H9 (cell line): ENCODE results near the gene C17orf113. TPM values are rescaled to one million over a fixed set of nuclear protein-coding genes. Genes with fewer than 3 reads are reported as not detected.

Source experiments
- DNase-seq: peaks from one replicate; pipeline ENCODE4 v3.0.0-alpha.2; 2017
- H2AFZ ChIP-seq: one replicate; pipeline ENCODE4 v1.6.1; 2013; ENCODE audit warnings: mild to moderate bottlenecking, low read length, control low read depth, moderate library complexity
- H2AK5ac ChIP-seq: 2 replicates; pipeline ENCODE4 v1.6.1; 2013; ENCODE audit warnings: low read length, control low read depth, mixed read lengths; ENCODE audit not compliant: insufficient read length
- H2BK120ac ChIP-seq: one replicate; pipeline ENCODE4 v1.6.1; 2013; ENCODE audit warnings: low read depth, mild to moderate bottlenecking, low read length, control low read depth, inconsistent platforms; ENCODE audit not compliant: poor library complexity, severe bottlenecking
- H2BK12ac ChIP-seq: 2 replicates; pipeline ENCODE4 v1.6.1; 2013; ENCODE audit warnings: low read length, control low read depth, mixed read lengths, low read depth; ENCODE audit not compliant: insufficient read length
- H2BK15ac ChIP-seq: 2 replicates; pipeline ENCODE4 v1.6.1; 2013; ENCODE audit warnings: low read depth, low read length, control low read depth
- H2BK20ac ChIP-seq: one replicate; pipeline ENCODE4 v1.6.1; 2013; ENCODE audit warnings: low read depth, mild to moderate bottlenecking, low read length, control low read depth, inconsistent platforms; ENCODE audit not compliant: poor library complexity, severe bottlenecking
- H2BK5ac ChIP-seq: 2 replicates; pipeline ENCODE4 v1.6.1; 2013; ENCODE audit warnings: low read length, control low read depth, mixed read lengths; ENCODE audit not compliant: insufficient read length
- H3K14ac ChIP-seq: 2 replicates; pipeline ENCODE4 v1.6.1; 2013; ENCODE audit warnings: low read length, control low read depth; ENCODE audit not compliant: insufficient read depth
- H3K18ac ChIP-seq: 2 replicates; pipeline ENCODE4 v1.6.1; 2013; ENCODE audit warnings: low read depth, mild to moderate bottlenecking, mixed read lengths, low read length, control low read depth; ENCODE audit not compliant: insufficient read length
- H3K23ac ChIP-seq: 2 replicates; pipeline ENCODE4 v1.6.1; 2013; ENCODE audit warnings: low read length, control low read depth, mixed read lengths, low read depth; ENCODE audit not compliant: insufficient read length
- H3K23me2 ChIP-seq: 2 replicates; pipeline ENCODE4 v1.6.1; 2013; ENCODE audit warnings: low read depth, mild to moderate bottlenecking, mixed read lengths, low read length, control low read depth; ENCODE audit not compliant: insufficient read length, poor library complexity, severe bottlenecking
- H3K27ac ChIP-seq: 2 replicates; pipeline ENCODE4 v1.5.1; 2013; ENCODE audit warnings: low read length, control low read depth, mixed read lengths, low read depth; ENCODE audit not compliant: insufficient read length
- H3K27me3 ChIP-seq: 2 replicates; pipeline ENCODE4 v1.6.1; 2013; ENCODE audit warnings: low read length, control low read depth, inconsistent platforms; ENCODE audit not compliant: insufficient read depth
- H3K4ac ChIP-seq: 2 replicates; pipeline ENCODE4 v1.6.1; 2013; ENCODE audit warnings: low read depth, mild to moderate bottlenecking, control low read depth, inconsistent platforms, low read length, moderate library complexity
- H3K4me1 ChIP-seq: 2 replicates; pipeline ENCODE4 v1.6.1; 2013; ENCODE audit warnings: low read length, control low read depth, inconsistent platforms; ENCODE audit not compliant: insufficient read depth
- H3K4me2 ChIP-seq: 2 replicates; pipeline ENCODE4 v1.6.1; 2013; ENCODE audit warnings: low read length, control low read depth, mixed read lengths; ENCODE audit not compliant: insufficient read length, insufficient read depth
- H3K56ac ChIP-seq: 2 replicates; pipeline ENCODE4 v1.6.1; 2013; ENCODE audit warnings: low read depth, mild to moderate bottlenecking, mixed read lengths, low read length, control low read depth; ENCODE audit not compliant: insufficient read length
- H3K79me1 ChIP-seq: 2 replicates; pipeline ENCODE4 v1.6.1; 2013; ENCODE audit warnings: low read depth, mild to moderate bottlenecking, moderate library complexity, low read length, control low read depth, inconsistent platforms; ENCODE audit not compliant: insufficient read depth, poor library complexity, severe bottlenecking
- H3K79me2 ChIP-seq: 2 replicates; pipeline ENCODE4 v1.6.1; 2013; ENCODE audit warnings: low read length, control low read depth, inconsistent platforms; ENCODE audit not compliant: insufficient read depth
- H3K9ac ChIP-seq: 2 replicates; pipeline ENCODE4 v1.6.1; 2013; ENCODE audit warnings: low read length, control low read depth, mixed read lengths; ENCODE audit not compliant: insufficient read length; ENCODE audit errors: extremely low read depth
- H3K9me3 ChIP-seq: one replicate; pipeline ENCODE4 v1.6.1; 2013; ENCODE audit warnings: low read depth, low read length, inconsistent platforms; ENCODE audit not compliant: control insufficient read depth
- H3T11ph ChIP-seq: one replicate; pipeline ENCODE4 v1.6.1; 2013; ENCODE audit warnings: mild to moderate bottlenecking, low read length, control low read depth, inconsistent platforms
- H4K20me1 ChIP-seq: one replicate; pipeline ENCODE4 v1.6.1; 2013; ENCODE audit not compliant: control insufficient read depth, insufficient read length, insufficient read depth
- H4K5ac ChIP-seq: 2 replicates; pipeline ENCODE4 v1.6.1; 2013; ENCODE audit warnings: low read depth, mild to moderate bottlenecking, mixed read lengths, low read length, control low read depth; ENCODE audit not compliant: insufficient read length
- H4K8ac ChIP-seq: replicated peaks from 2 replicates; pipeline ENCODE4 v1.6.1; 2013; ENCODE audit warnings: low read length, control low read depth, mixed read lengths, low read depth; ENCODE audit not compliant: insufficient read length
- H4K91ac ChIP-seq: 2 replicates; pipeline ENCODE4 v1.6.1; 2013; ENCODE audit warnings: low read depth, mild to moderate bottlenecking, moderate library complexity, mixed read lengths, low read length, control low read depth; ENCODE audit not compliant: insufficient read length
- H3K27ac Mint-ChIP-seq, 3 experiments: 2 replicates in 2 of 3; 3 replicates in 1 of 3; pipeline ENCODE4 v1.8.0; 2020 to 2021; ENCODE audit warnings: mixed read lengths in 3 of 3, mild to moderate bottlenecking in 1 of 3, moderate library complexity in 1 of 3
- H3K27me3 Mint-ChIP-seq: 2 replicates; pipeline ENCODE4 v1.8.0; 2021; ENCODE audit warnings: low read depth, mild to moderate bottlenecking, moderate library complexity, mixed read lengths
- H3K36me3 Mint-ChIP-seq, 3 experiments: 2 replicates in 2 of 3; 3 replicates in 1 of 3; pipeline ENCODE4 v1.8.0; 2020 to 2021; ENCODE audit warnings: low read depth in 3 of 3, mixed read lengths in 3 of 3; ENCODE audit not compliant: insufficient read depth in 1 of 3
- H3K4me1 Mint-ChIP-seq, 2 experiments: 2 replicates each; pipeline ENCODE4 v1.8.0; 2020; ENCODE audit warnings: mixed read lengths in 2 of 2
- H3K4me3 Mint-ChIP-seq, 2 experiments: 2 replicates in 1 of 2; 3 replicates in 1 of 2; pipeline ENCODE4 v1.8.0; 2020 to 2021; ENCODE audit warnings: mild to moderate bottlenecking in 2 of 2, mixed read lengths in 2 of 2, moderate library complexity in 1 of 2
- H3K9me3 Mint-ChIP-seq, 2 experiments: 2 replicates in 1 of 2; 3 replicates in 1 of 2; pipeline ENCODE4 v1.8.0; 2020; ENCODE audit warnings: mild to moderate bottlenecking in 2 of 2, mixed read lengths in 2 of 2, moderate library complexity in 1 of 2
- WGBS: extraction: QIAGEN DNeasy Blood & Tissue Kit; methylation state at CpG from one replicate; pipeline ENCODE4 v1.1.7; 2013; ENCODE audit warnings: missing lambda C conversion rate, low lambda C conversion rate, mixed read lengths; ENCODE audit not compliant: insufficient read length; ENCODE audit errors: extremely low coverage; 5-methylcytosine and 5-hydroxymethylcytosine counted together
- total RNA-seq: library from RNA; stranded (reverse); gene quantifications from 2 replicates; pipeline ENCODE4 v1.2.1, GENCODE V29; 2021
- TF ChIP-seq, protein P1 (sequence below): fragments of 200-600 bp; sonication (generic); conservative IDR thresholded peaks from 3 replicates; pipeline ENCODE4 v1.8.0; 2021; ENCODE audit warnings: antibody characterized with exemption, mild to moderate bottlenecking

The C17orf113 gene
- total RNA-seq, 1 experiment from 2014 or later = 1.0 TPM

DNA sequence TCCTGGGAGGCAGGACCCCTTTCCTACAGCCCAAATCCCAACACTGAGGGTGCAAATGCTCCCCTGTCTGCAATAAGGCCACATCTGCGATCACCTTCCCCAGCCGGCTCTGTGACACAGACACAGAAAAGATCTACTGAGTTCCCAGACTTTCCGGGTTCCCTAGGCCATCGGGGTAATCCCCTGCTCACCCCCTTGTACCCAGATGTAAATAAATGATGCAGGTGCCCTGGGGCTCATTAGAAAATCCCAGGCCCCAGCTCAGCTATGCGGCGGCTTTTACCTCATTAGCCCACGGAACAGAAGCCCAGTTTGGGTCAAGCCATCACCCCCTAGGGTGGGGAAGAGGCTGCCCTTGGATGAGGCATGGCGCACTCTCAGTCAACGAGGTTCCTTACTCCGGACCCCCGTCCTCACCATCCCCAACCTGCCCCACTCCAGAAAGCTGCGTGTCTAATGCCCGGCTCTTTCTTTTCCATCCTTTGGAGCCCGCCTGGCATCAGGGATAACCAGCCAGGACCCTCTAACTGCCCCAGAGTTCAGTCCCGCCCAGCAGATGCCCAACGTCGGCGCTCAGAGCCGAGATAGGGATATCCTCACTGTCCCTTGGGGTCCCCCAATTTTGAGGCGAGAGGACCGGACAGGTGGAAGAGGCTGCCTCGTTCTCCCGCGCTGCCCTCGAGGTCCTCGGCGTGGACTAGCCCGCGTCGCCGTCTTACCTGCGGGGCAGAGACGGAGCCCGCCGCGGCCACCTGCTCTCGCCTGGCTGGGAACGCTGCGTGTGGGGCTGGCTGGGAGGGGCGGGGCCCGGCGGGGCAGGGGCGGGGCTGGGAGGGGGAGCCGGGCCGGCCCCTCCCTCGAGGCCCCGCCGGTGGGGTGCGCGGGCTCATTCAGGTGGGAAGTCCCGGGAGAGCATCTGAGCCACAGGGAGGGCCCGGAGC, 47.6 kb upstream of the C17orf113 start, which contains the start of gene ZNF385C:
ZNF385C (minus strand) TSS at position 783 of the 941 bp plus-strand sequence. CDS start 35,417 bp downstream, outside the sequence.
- no peaks in the 10 kb centered on the region for H4K20me1 ChIP-seq
- H2BK15ac ChIP-seq = no peak within 1 kb of the TSS
- H4K91ac ChIP-seq = no peak within 1 kb of the TSS
- H3K18ac ChIP-seq = no peak within 1 kb of the TSS
- WGBS = no CpG with 5 or more reads among the region's 52 CpGs
- TF ChIP-seq, protein P1, sequence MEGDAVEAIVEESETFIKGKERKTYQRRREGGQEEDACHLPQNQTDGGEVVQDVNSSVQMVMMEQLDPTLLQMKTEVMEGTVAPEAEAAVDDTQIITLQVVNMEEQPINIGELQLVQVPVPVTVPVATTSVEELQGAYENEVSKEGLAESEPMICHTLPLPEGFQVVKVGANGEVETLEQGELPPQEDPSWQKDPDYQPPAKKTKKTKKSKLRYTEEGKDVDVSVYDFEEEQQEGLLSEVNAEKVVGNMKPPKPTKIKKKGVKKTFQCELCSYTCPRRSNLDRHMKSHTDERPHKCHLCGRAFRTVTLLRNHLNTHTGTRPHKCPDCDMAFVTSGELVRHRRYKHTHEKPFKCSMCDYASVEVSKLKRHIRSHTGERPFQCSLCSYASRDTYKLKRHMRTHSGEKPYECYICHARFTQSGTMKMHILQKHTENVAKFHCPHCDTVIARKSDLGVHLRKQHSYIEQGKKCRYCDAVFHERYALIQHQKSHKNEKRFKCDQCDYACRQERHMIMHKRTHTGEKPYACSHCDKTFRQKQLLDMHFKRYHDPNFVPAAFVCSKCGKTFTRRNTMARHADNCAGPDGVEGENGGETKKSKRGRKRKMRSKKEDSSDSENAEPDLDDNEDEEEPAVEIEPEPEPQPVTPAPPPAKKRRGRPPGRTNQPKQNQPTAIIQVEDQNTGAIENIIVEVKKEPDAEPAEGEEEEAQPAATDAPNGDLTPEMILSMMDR = no peak
- H2BK5ac ChIP-seq = no peak within 1 kb of the TSS
- H3K79me2 ChIP-seq = no peaks in the 10 kb centered on the region
- no peak within 1 kb of the TSS for H3K4ac ChIP-seq
- H2BK120ac ChIP-seq = no peak within 1 kb of the TSS
- DNase-seq = peak; percentile 74
- H3K23ac ChIP-seq = no peak within 1 kb of the TSS
- H3K27ac ChIP-seq = no peak within 1 kb of the TSS
- H3K56ac ChIP-seq = no peak within 1 kb of the TSS
- H3K79me1 ChIP-seq = no peaks in the 10 kb centered on the region
- Mint-ChIP-seq H3K27me3 (peaks cover 37% of the 10 kb centered on the region), H3K4me3 (peak within 1 kb of the TSS; percentile 44 to 74), H3K27ac (no peak within 1 kb of the TSS; a peak in 1 of 7 replicates), H3K4me1 (peaks cover 22 to 29% of the 10 kb centered on the region in 2 experiments), H3K9me3 (no peaks in the 10 kb centered on the region), H3K36me3 (no peaks in the 10 kb centered on the region)
- H2AK5ac ChIP-seq = no peak within 1 kb of the TSS
- H3K14ac ChIP-seq = no peak within 1 kb of the TSS; the same call in 1 of the 2 replicates
- H2BK12ac ChIP-seq = no peak within 1 kb of the TSS
- no peak within 1 kb of the TSS for H4K5ac ChIP-seq
- H4K8ac ChIP-seq = no peak within 1 kb of the TSS
- peak within 1 kb of the TSS; percentile 30 for H3K4me2 ChIP-seq
- no peak within 1 kb of the TSS for H2AFZ ChIP-seq
- H3K4me1 ChIP-seq = no peaks in the 10 kb centered on the region
- peaks cover 12% of the 10 kb centered on the region; the same call in 1 of the 2 replicates for H3K27me3 ChIP-seq
- no peak within 1 kb of the TSS for H3T11ph ChIP-seq
- peaks cover 9% of the 10 kb centered on the region for H3K23me2 ChIP-seq
- H2BK20ac ChIP-seq = no peak within 1 kb of the TSS
- H3K9ac ChIP-seq = no peak within 1 kb of the TSS
- H3K9me3 ChIP-seq = no peaks in the 10 kb centered on the region
